ENCODE results near the gene XIAP. TPM values are rescaled to one million over a fixed set of nuclear protein-coding genes. Genes with fewer than 3 reads are reported as not detected.
"Not testable (repeated sequence)": the region's sequence is repeated elsewhere in the genome, so short reads cannot be mapped to it uniquely, and the experiment has no call there.

Gene XIAP
- total and polyA plus RNA-seq, 8 donors, result 36.6 to 59.5 (median 42.6) TPM

- Histone ChIP-seq H3K9me3 (no peaks in the 10 kb centered on the region), H3K4me1 (peaks cover 0 to 20% of the 10 kb centered on the region in 2 donors), H3K36me3 (no peaks in the 10 kb centered on the region), H3K27me3 (no peaks in the 10 kb centered on the region), H3K27ac (no peak overlapping the region), H3K4me3 (no peak overlapping the region)
- TF ChIP-seq CTCF (IDR thresholded peaks at IDR 0.05), result no peak
- ATAC-seq, result no peak
- intact Hi-C loops (cut with DNase I), result no loop called here
- DNase-seq, result no peak
Observed at GRCh38 chrX:123881330-123881729, 21.5 kb downstream of the XIAP start.

- Histone ChIP-seq H3K36me3 (peaks cover 0 to 7% of the 10 kb centered on the region in 2 donors), H3K27ac (no peak overlapping the region), H3K4me1 (peaks cover 0 to 17% of the 10 kb centered on the region in 2 donors), H3K4me3 (no peak overlapping the region), H3K9me3 (no peaks in the 10 kb centered on the region), H3K27me3 (no peaks in the 10 kb centered on the region)
- ATAC-seq, result no peak
- no peak for TF ChIP-seq CTCF (IDR thresholded peaks at IDR 0.05)
- DNase-seq, result no peak
- intact Hi-C loops (cut with DNase I), result no loop called here
Observed at GRCh38 chrX:123882391-123882790, 22.5 kb downstream of the XIAP start.

- peaks cover 0 to 23% of the 10 kb centered on the region in 2 donors for H3K36me3 ChIP-seq
- H3K27ac ChIP-seq, result no peak overlapping the region
- no peaks in the 10 kb centered on the region for H3K27me3 ChIP-seq
- no peaks in the 10 kb centered on the region for H3K9me3 ChIP-seq
- TF ChIP-seq CTCF (IDR thresholded peaks at IDR 0.05), result peak; percentile 25 to 40
- H3K4me1 ChIP-seq, result no peaks in the 10 kb centered on the region
- peak; percentile 72 for ATAC-seq
- H3K4me3 ChIP-seq, result no peak overlapping the region
- intact Hi-C loops (cut with DNase I), result no loop called here
- DNase-seq, result peak in 2 of 4 donors; percentile 19 to 48
Observed at GRCh38 chrX:123884809-123885408, 25.1 kb downstream of the XIAP start.

GRCh38 chrX:123899701-123900100 is 39.8 kb downstream of the XIAP start:
- TF ChIP-seq CTCF (IDR thresholded peaks at IDR 0.05), result no peak
- peak; percentile 63 for ATAC-seq

GRCh38 chrX:123903261-123903660 is 43.4 kb downstream of the XIAP start:
- intact Hi-C loops (cut with DNase I); ATAC-seq; H3K9me3 ChIP-seq; DNase-seq; H3K4me1 ChIP-seq; H3K27me3 ChIP-seq; H3K27ac ChIP-seq; H3K4me3 ChIP-seq: not testable (repeated sequence)
- H3K36me3 ChIP-seq, result peaks cover 0 to 49% of the 10 kb centered on the region in 2 donors

More at GRCh38 chrX:123899701-123900100, 39.8 kb downstream of the XIAP start:
- no peaks in the 10 kb centered on the region for H3K4me1 ChIP-seq
- H3K36me3 ChIP-seq, result peaks cover 0 to 51% of the 10 kb centered on the region in 2 donors
- H3K4me3 ChIP-seq, result no peak overlapping the region
- no peak overlapping the region for H3K27ac ChIP-seq
- intact Hi-C loops (cut with DNase I), result no loop called here
- DNase-seq, result no peak
- H3K9me3 ChIP-seq, result no peaks in the 10 kb centered on the region
- H3K27me3 ChIP-seq, result no peaks in the 10 kb centered on the region

GRCh38 chrX:123905332-123905731 is 45.5 kb downstream of the XIAP start:
- H3K27ac ChIP-seq, result no peak overlapping the region
- peaks cover 0 to 47% of the 10 kb centered on the region in 2 donors for H3K36me3 ChIP-seq
- TF ChIP-seq CTCF (IDR thresholded peaks at IDR 0.05), result no peak
- H3K27me3 ChIP-seq, result no peaks in the 10 kb centered on the region
- no peak overlapping the region for H3K4me3 ChIP-seq
- DNase-seq, result no peak
- no peaks in the 10 kb centered on the region for H3K4me1 ChIP-seq
- H3K9me3 ChIP-seq, result no peaks in the 10 kb centered on the region
- intact Hi-C loops (cut with DNase I), result no loop called here
- ATAC-seq, result no peak

Data from left lung (tissue), 10 donors.